IPS DF 6.9 (cell line): ENCODE measurements around the gene GBE1.

Experiments used
- DNase-seq: peaks from one replicate; pipeline ENCODE4 v3.0.0-alpha.2; 2013; ENCODE audit warnings: low read depth, low spot score
- H3K27ac ChIP-seq: one replicate; pipeline ENCODE4 v1.5.1; 2013; ENCODE audit warnings: low read length, control low read depth
- H3K27me3 ChIP-seq: 2 replicates; pipeline ENCODE4 v1.6.1; 2013; ENCODE audit warnings: mild to moderate bottlenecking, low read length; ENCODE audit not compliant: control insufficient read depth, insufficient read depth
- H3K36me3 ChIP-seq: 2 replicates; pipeline ENCODE4 v1.6.1; 2013; ENCODE audit warnings: low read length; ENCODE audit not compliant: control insufficient read depth, insufficient read depth
- H3K4me1 ChIP-seq: 2 replicates; pipeline ENCODE4 v1.6.1; 2013; ENCODE audit warnings: low read length; ENCODE audit not compliant: control insufficient read depth, insufficient read depth
- H3K4me3 ChIP-seq: 2 replicates; pipeline ENCODE4 v1.5.1; 2013; ENCODE audit warnings: mild to moderate bottlenecking, low read length
- H3K9me3 ChIP-seq: 2 replicates; pipeline ENCODE4 v1.6.1; 2013; ENCODE audit warnings: low read length, inconsistent platforms; ENCODE audit not compliant: control insufficient read depth, insufficient read depth
- WGBS: extraction: QIAGEN DNeasy Blood & Tissue Kit; methylation state at CpG from one replicate; pipeline ENCODE4 v1.1.7; 2013; ENCODE audit warnings: mixed read lengths, missing lambda C conversion rate; ENCODE audit not compliant: insufficient read length, insufficient coverage; 5-methylcytosine and 5-hydroxymethylcytosine counted together

GBE1 gene

DNA sequence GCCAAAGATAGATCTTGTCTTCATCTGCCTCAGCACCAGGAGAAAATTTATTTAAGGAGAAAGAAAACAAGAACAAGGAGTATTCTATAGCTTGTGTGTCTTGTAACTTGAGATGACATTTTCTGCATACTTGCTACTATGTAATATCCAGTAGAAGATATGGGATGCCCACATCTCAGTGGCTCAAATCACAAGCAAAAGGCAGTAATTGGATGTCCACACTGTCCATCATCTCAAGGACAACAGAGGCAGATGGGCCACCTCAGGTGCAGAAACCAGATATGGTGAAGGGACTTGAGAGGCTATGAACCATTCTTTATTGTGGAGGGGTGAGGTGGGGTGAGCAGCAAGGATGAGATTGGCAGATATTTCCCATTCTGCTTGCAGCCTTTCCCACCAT lies 309.0 kb downstream of the GBE1 start:
- H3K4me3 ChIP-seq = no peak overlapping the region
- no peak for DNase-seq
- H3K9me3 ChIP-seq = no peaks in the 10 kb centered on the region

GRCh38 chr3:81451611-81452010 lies 309.8 kb downstream of the GBE1 start:
- no peaks in the 10 kb centered on the region for H3K27me3 ChIP-seq
- no peak overlapping the region for H3K27ac ChIP-seq
- H3K4me3 ChIP-seq = no peak overlapping the region
- no peaks in the 10 kb centered on the region for H3K9me3 ChIP-seq
- DNase-seq = no peak
- H3K4me1 ChIP-seq = no peaks in the 10 kb centered on the region
- H3K36me3 ChIP-seq = no peaks in the 10 kb centered on the region

More for the DNA sequence above, 309.0 kb downstream of the GBE1 start:
- Histone ChIP-seq H3K4me1 (no peaks in the 10 kb centered on the region), H3K27ac (no peak overlapping the region), H3K36me3 (no peaks in the 10 kb centered on the region), H3K27me3 (no peaks in the 10 kb centered on the region)

DNA sequence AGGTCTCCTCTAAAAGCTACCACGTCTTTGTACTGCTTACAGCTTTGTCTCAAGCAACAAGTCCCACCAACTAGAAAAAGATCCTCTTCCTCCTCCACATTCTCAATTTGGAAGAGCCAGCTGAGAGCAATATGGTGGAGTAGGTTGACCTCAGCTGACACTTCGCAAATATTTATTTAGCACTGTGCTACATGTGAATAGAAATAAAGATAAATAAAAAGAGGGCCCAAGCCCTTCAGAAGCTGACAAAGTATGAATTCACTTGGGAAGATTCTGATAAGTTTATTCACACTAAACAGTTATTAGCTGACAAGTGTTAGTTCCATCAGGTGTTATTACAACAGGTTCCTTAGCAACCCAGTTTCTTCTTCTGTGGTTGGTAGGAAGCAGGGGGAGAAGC lies 310.3 kb downstream of the GBE1 start:
- Histone ChIP-seq H3K9me3 (no peaks in the 10 kb centered on the region), H3K27me3 (no peaks in the 10 kb centered on the region), H3K27ac (no peak overlapping the region), H3K4me1 (no peaks in the 10 kb centered on the region), H3K36me3 (no peaks in the 10 kb centered on the region), H3K4me3 (no peak overlapping the region)
- WGBS = no CpG with 5 or more reads among the region's 2 CpGs
- DNase-seq = no peak

DNA sequence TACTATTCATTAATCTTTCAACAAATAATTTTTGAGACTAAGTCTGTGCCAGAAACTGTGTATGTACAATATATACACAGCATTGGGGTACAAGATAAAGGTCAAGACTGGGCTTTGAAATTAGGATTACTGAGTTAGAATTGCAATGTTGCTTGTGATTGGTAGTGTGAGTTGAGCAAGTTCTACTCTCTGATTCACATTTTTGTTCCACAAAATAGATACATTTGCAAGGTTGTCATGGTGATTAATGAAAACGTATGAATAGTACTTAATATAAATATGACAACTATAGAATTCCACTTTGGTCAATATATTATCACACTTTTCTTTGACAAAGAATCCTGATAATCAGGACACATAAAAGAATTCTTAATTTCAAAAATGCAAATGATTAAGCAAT lies 314.6 kb downstream of the GBE1 start:
- H3K27me3 ChIP-seq = no peaks in the 10 kb centered on the region
- no CpG with 5 or more reads among the region's 1 CpG for WGBS
- H3K4me1 ChIP-seq = no peaks in the 10 kb centered on the region
- no peak for DNase-seq
- no peak overlapping the region for H3K4me3 ChIP-seq
- no peak overlapping the region for H3K27ac ChIP-seq
- H3K9me3 ChIP-seq = no peaks in the 10 kb centered on the region
- no peaks in the 10 kb centered on the region for H3K36me3 ChIP-seq

DNA sequence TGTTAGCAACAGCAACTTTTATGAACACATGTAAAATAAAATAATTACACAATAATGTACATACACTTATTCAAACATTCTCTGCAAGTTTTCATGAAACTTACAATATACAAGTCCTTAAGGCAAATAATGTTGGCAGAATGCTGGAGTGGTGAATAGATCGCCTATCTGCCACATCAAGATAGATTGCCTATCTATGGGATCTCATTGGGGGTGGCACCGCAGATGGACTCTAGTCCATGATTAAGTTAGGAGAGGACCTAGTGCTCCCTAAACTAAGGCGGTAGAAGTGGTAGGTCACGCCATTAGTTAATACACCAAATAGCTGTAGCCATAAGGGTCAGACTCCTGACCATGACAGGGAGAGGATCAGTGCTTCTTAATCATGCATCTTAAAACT lies 315.7 kb downstream of the GBE1 start:
- WGBS = no CpG with 5 or more reads among the region's 4 CpGs
- H3K4me3 ChIP-seq = no peak overlapping the region
- DNase-seq = no peak

GRCh38 chr3:81444817-81445460 lies 316.5 kb downstream of the GBE1 start:
- no peak for DNase-seq
- Histone ChIP-seq H3K36me3 (no peaks in the 10 kb centered on the region), H3K27me3 (no peaks in the 10 kb centered on the region), H3K9me3 (no peaks in the 10 kb centered on the region), H3K27ac (no peak overlapping the region), H3K4me1 (no peaks in the 10 kb centered on the region), H3K4me3 (no peak overlapping the region)
- WGBS = no CpG with 5 or more reads among the region's 4 CpGs

More for the DNA sequence above, 315.7 kb downstream of the GBE1 start:
- Histone ChIP-seq H3K27ac (no peak overlapping the region), H3K36me3 (no peaks in the 10 kb centered on the region), H3K4me1 (no peaks in the 10 kb centered on the region), H3K27me3 (no peaks in the 10 kb centered on the region), H3K9me3 (no peaks in the 10 kb centered on the region)

DNA sequence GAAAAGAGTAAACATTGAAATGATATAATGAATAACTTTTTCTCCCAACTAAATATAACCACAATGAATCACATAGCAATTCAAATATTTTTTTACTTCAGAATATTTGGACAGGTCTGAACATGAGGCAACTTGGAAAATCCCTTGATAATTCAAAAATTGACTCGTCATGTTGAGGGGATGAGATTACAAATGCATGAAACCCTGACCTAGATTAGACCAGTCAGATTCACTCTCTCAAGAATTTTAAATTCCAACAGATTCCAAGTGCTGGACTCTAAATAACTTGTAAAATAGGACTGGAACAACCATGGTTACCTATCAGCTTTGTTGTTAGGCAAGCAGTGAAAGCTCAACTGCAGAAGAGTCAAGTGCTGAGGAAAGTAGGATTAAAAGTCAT lies 317.5 kb downstream of the GBE1 start:
- WGBS = no CpG with 5 or more reads among the region's 1 CpG
- no peak overlapping the region for H3K27ac ChIP-seq

DNA sequence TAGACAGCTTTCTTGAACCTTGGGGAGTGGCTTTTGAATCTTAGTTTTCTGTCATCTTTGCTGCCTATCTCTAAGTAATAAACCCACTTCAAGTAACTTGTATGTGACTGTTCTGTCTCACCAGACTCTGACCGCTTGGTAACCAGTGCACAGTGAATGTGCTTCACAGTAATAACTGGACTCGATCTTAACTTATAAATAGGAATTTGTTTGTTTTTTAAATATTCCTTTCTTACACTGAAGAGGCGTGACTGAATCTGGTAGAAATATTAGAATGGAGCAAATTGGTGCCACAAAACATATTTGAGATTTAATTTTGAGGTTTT lies 318.0 kb downstream of the GBE1 start:
- WGBS = no CpG with 5 or more reads among the region's 3 CpGs
- Histone ChIP-seq H3K36me3 (no peaks in the 10 kb centered on the region), H3K27ac (no peak overlapping the region), H3K27me3 (no peaks in the 10 kb centered on the region), H3K4me1 (no peaks in the 10 kb centered on the region), H3K4me3 (no peak overlapping the region), H3K9me3 (no peaks in the 10 kb centered on the region)
- no peak for DNase-seq

More for the DNA sequence above, 317.5 kb downstream of the GBE1 start:
- DNase-seq = no peak
- H3K4me1 ChIP-seq = no peaks in the 10 kb centered on the region
- no peak overlapping the region for H3K4me3 ChIP-seq
- H3K27me3 ChIP-seq = no peaks in the 10 kb centered on the region
- H3K36me3 ChIP-seq = no peaks in the 10 kb centered on the region
- no peaks in the 10 kb centered on the region for H3K9me3 ChIP-seq

DNA sequence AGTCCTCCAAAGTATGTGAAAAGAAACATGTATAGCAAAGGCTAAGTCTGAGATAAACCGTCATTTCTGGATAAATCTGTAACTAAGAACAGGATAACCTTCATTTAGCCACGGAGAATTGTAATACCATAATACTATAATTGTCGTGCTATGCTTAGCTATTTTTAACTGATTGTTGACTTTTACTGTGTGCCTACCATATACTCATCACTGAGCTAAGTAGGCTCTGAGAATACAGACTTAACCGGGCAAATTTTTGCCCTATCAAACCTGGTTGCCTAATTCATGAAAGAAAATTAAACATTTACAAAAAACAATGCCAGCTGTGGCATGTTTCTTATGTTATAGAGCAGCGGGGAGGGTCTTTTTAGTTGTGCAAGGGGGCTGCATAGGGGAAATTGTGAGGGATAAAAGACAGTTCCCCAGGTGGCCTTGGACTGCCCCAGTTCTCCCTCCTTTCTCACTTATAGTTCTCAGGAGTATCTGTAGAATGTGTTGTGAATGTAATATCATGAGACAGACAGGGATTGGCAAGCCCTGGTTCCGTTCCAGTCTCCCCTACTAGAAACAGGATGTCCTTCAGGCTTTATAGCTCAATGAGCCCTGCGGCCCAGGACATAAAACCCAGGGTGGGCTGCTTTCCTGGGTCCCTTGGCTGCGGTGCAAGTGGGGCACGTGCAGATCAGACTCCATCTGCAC lies 318.5 kb downstream of the GBE1 start:
- no peak for DNase-seq
- H3K36me3 ChIP-seq = no peaks in the 10 kb centered on the region
- no peak overlapping the region for H3K27ac ChIP-seq
- H3K4me1 ChIP-seq = no peaks in the 10 kb centered on the region
- H3K9me3 ChIP-seq = no peaks in the 10 kb centered on the region
- no CpG with 5 or more reads among the region's 9 CpGs for WGBS
- no peak overlapping the region for H3K4me3 ChIP-seq
- H3K27me3 ChIP-seq = no peaks in the 10 kb centered on the region

DNA sequence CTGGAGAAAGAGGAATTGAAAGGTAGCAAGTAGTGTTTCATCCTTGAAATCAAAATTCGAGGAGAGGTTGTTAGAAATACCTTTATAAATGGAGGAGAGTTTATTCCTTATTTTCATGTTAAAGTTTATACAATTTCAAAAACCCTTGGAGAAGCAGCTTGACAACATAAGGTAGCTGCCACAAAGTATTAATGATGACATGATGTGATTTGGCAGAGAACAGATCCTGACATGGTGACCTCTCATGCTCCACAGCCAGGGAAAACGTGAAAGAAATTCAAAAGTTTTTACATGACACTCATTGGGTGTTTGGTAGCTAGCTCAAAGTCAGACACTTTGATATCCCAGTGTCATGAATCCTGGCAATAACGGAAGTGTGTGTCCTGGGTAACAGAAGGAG lies 320.8 kb downstream of the GBE1 start:
- WGBS = no CpG with 5 or more reads among the region's 3 CpGs
- H3K27me3 ChIP-seq = no peaks in the 10 kb centered on the region

More for the DNA sequence above, 320.8 kb downstream of the GBE1 start:
- Histone ChIP-seq H3K27ac (no peak overlapping the region), H3K4me3 (no peak overlapping the region), H3K9me3 (no peaks in the 10 kb centered on the region), H3K4me1 (no peaks in the 10 kb centered on the region), H3K36me3 (no peaks in the 10 kb centered on the region)
- no peak for DNase-seq
